GM23338 (cell line): Measurements from ENCODE around the gene SMURF1. TPM values are rescaled to one million over a fixed set of nuclear protein-coding genes. Genes with fewer than 3 reads are reported as not detected.

Experiments used
- CREB1 ChIP-seq: fragments of 250-450 bp; sonication (Bioruptor Pico); IDR thresholded peaks from 2 replicates; pipeline ENCODE4 v1.5.0; 2020; ENCODE audit warnings: low read depth, mild to moderate bottlenecking, moderate library complexity
- CTCF ChIP-seq, 2 experiments: fragments of 200-600 bp in 1 of 2; sonication (generic) in 1 of 2; conservative IDR thresholded peaks; 2 replicates each; pipeline versions ENCODE4 v1.5.1 to v1.6.1; 2016 to 2017; ENCODE audit warnings: antibody characterized with exemption in 2 of 2, low read depth in 2 of 2, mild to moderate bottlenecking in 2 of 2, moderate library complexity in 1 of 2
- EZH2 ChIP-seq: fragments of 200-600 bp; sonication (generic); IDR thresholded peaks from one replicate; pipeline ENCODE4 v1.8.0; 2017; ENCODE audit warnings: antibody characterized with exemption, mild to moderate bottlenecking, low read depth; ENCODE audit not compliant: unreplicated experiment
- EZH2phosphoT487 ChIP-seq: fragments of 200-600 bp; sonication (generic); IDR thresholded peaks from one replicate; pipeline ENCODE4 v1.8.1; 2018; ENCODE audit warnings: antibody characterized with exemption; ENCODE audit not compliant: unreplicated experiment
- NANOG ChIP-seq: IDR thresholded peaks from 2 replicates; pipeline ENCODE4 v1.6.1; 2016; ENCODE audit warnings: antibody characterized with exemption, borderline replicate concordance
- POLR2AphosphoS5 ChIP-seq: IDR thresholded peaks from 2 replicates; pipeline ENCODE4 v1.6.1; 2016; ENCODE audit warnings: antibody characterized with exemption, low read depth
- ZNF114 ChIP-seq: fragments of 250-450 bp; sonication (Bioruptor Pico); IDR thresholded peaks from 2 replicates; pipeline ENCODE4 v1.5.0; 2020; ENCODE audit warnings: mild to moderate bottlenecking, moderate library complexity
- ZNF331 ChIP-seq: fragments of 250-450 bp; sonication (Bioruptor Pico); IDR thresholded peaks from 2 replicates; pipeline ENCODE4 v1.5.0; 2020; ENCODE audit warnings: low read depth, mild to moderate bottlenecking, moderate library complexity
- ZNF462 ChIP-seq: fragments of 250-450 bp; sonication (Bioruptor Pico); IDR thresholded peaks from 2 replicates; pipeline ENCODE4 v1.5.0; 2020; ENCODE audit warnings: mild to moderate bottlenecking, moderate library complexity
- polyA plus RNA-seq: library from polyadenylated mRNA; unstranded; fragments of >200 nt; fragmentation: Nextera tagmentation; extraction: Ambion mirVana; gene quantifications from 2 replicates; pipeline ENCODE4 v1.2.1, GENCODE V29; 2016
- total RNA-seq: library from RNA; depleted of rRNA; stranded (reverse); fragments of >200 nt; shearing (Covaris generic); gene quantifications from 2 replicates; pipeline ENCODE4 v1.2.3, GENCODE V29; 2014
- TF ChIP-seq, protein P1 (sequence below): IDR thresholded peaks from 2 replicates; pipeline ENCODE4 v1.6.1; 2016; ENCODE audit warnings: antibody characterized with exemption

Gene SMURF1
- total and polyA plus RNA-seq, 2 experiments from 2014 or later: 5.8 to 23.9 TPM

- TF ChIP-seq ZNF462 (CRISPR knock-in tag) (no peak), ZNF114 (CRISPR knock-in tag) (no peak), CTCF (conservative IDR thresholded peaks at IDR 0.05; ENCODE audit: low read depth in 2 of 2) (no peak), EZH2phosphoT487 (no peak), CREB1 (CRISPR knock-in tag) (no peak), ZNF331 (no peak), EZH2 (no peak), POLR2AphosphoS5 (no peak), NANOG (no peak)
- TF ChIP-seq, protein P1, sequence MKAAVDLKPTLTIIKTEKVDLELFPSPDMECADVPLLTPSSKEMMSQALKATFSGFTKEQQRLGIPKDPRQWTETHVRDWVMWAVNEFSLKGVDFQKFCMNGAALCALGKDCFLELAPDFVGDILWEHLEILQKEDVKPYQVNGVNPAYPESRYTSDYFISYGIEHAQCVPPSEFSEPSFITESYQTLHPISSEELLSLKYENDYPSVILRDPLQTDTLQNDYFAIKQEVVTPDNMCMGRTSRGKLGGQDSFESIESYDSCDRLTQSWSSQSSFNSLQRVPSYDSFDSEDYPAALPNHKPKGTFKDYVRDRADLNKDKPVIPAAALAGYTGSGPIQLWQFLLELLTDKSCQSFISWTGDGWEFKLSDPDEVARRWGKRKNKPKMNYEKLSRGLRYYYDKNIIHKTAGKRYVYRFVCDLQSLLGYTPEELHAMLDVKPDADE: no peak
These were observed 31.8 kb downstream of the SMURF1 start (continued) for GRCh38 chr7:99112097-99112496.
